Gastrocnemius medialis (tissue), 4 donors: ENCODE data around the gene SCN5A. TPM values are rescaled to one million over a fixed set of nuclear protein-coding genes. Genes with fewer than 3 reads are reported as not detected.

Experiments
- ATAC-seq, 2 donors: fragments of 150-250 bp; one replicate each; pipeline ENCODE4 v1.9.1; 2016
- DNase-seq, 2 donors: peaks; one replicate each; pipeline ENCODE4 v3.0.0-alpha.2; 2019
- H3K27ac ChIP-seq, 4 donors: fragments of 200-600 bp; sonication (generic); 1 replicate in 1 of 4; 2 replicates in 3 of 4; pipeline ENCODE4 v1.5.1; 2016 to 2018; ENCODE audit warnings: mild to moderate bottlenecking in 2 of 4, moderate library complexity in 1 of 4
- H3K27me3 ChIP-seq, 3 donors: fragments of 200-600 bp; sonication (generic) in 2 of 3; 1 replicate in 1 of 3; 2 replicates in 2 of 3; pipeline versions ENCODE4 v1.5.1 to v1.6.0; 2016 to 2019; ENCODE audit warnings: mild to moderate bottlenecking in 1 of 3, moderate library complexity in 1 of 3
- H3K36me3 ChIP-seq, 2 donors: fragments of 200-600 bp; sonication (generic) in 1 of 2; one replicate each; pipeline ENCODE4 v1.5.1; 2017 to 2018
- H3K4me1 ChIP-seq, 2 donors: fragments of 200-600 bp; sonication (generic) in 1 of 2; one replicate each; pipeline ENCODE4 v1.5.1; 2016 to 2017; ENCODE audit warnings: mild to moderate bottlenecking in 2 of 2
- H3K4me3 ChIP-seq, 4 donors: fragments of 200-600 bp; sonication (generic) in 3 of 4; 1 replicate in 1 of 4; 2 replicates in 3 of 4; pipeline ENCODE4 v1.5.1; 2016 to 2019; ENCODE audit warnings: mild to moderate bottlenecking in 2 of 4
- H3K9me3 ChIP-seq, 3 donors: fragments of 200-600 bp; sonication (generic) in 2 of 3; 1 replicate in 1 of 3; 2 replicates in 2 of 3; pipeline ENCODE4 v1.5.1; 2016 to 2019
- POLR2A ChIP-seq, 2 donors: fragments of 450-650 bp; IDR thresholded peaks; one replicate each; pipeline ENCODE4 v1.6.1; 2017; ENCODE audit warnings: antibody characterized with exemption in 2 of 2, mild to moderate bottlenecking in 2 of 2, moderate library complexity in 2 of 2
- in situ Hi-C, 4 donors: fragments of 200-750 bp; cut with MboI; loops; one replicate each; pipeline versions ENCODE4 v1.15.0 to v1.8.0; 2017; ENCODE audit warnings: low sequenced_read_pairs in 4 of 4
- intact Hi-C: fragments of 100-400 bp; cut with DNase I; formaldehyde crosslinking; loops from one replicate; pipeline ENCODE4 v1.15.1; 2023; ENCODE audit warnings: low total_unique reads
- total RNA-seq, 4 donors: library from RNA; depleted of rRNA; stranded (reverse); fragments of >200 nt; gene quantifications; one replicate each; pipeline versions ENCODE4 v1.1.0 to v1.2.3, GENCODE V29; 2016
- TF ChIP-seq, protein P1 (sequence below), 5 experiments: fragments of 450-650 bp in 3 of 5; fragments of 200-600 bp in 2 of 5; sonication (generic) in 2 of 5; IDR thresholded peaks in 4 of 5; conservative IDR thresholded peaks in 1 of 5; 1 replicate in 4 of 5; 2 replicates in 1 of 5; pipeline ENCODE4 v1.5.1; 2016 to 2019; ENCODE audit warnings: antibody characterized with exemption in 5 of 5, mild to moderate bottlenecking in 3 of 5, moderate library complexity in 3 of 5

The SCN5A gene
- total RNA-seq, 4 donors from 2014 or later = 0.05 to 4.3 (median 2.8) TPM; not detected in 1

DNA sequence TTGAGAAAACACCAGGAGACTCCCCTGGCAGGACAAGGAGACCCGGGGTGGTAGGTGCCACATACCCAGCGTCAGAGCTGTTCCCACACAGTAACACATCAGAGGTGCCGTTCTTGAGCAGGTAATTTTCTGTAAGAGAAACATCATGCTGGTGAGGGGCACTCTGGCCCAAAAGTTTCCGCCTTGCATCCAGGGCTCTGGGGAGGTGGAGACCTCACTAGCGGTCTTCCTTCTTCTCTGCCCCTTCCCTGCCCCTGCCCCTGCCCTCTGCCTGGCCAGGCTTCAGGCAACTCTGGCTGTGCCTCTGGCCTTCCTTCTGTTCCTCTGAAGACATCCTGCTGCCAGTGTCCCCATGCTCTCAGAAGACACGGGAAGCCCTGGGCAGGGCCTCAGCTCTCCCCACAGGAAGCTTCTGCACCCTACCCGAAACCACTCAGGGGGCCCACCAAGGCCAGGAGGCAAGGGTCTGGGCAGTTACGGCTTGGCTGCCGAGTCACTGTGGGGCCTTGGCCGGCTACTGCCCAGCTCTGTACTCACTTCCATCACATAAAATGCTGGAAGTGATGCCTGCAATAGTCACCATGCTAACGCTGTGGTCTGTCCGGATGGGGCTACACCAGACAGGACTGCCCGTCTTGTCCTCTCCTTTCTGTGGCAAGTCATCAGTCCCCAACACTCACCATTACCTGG lies 41.3 kb downstream of the SCN5A start:
- in situ Hi-C loops = no loop called here
- H3K27me3 ChIP-seq = no peaks in the 10 kb centered on the region
- TF ChIP-seq, protein P1, sequence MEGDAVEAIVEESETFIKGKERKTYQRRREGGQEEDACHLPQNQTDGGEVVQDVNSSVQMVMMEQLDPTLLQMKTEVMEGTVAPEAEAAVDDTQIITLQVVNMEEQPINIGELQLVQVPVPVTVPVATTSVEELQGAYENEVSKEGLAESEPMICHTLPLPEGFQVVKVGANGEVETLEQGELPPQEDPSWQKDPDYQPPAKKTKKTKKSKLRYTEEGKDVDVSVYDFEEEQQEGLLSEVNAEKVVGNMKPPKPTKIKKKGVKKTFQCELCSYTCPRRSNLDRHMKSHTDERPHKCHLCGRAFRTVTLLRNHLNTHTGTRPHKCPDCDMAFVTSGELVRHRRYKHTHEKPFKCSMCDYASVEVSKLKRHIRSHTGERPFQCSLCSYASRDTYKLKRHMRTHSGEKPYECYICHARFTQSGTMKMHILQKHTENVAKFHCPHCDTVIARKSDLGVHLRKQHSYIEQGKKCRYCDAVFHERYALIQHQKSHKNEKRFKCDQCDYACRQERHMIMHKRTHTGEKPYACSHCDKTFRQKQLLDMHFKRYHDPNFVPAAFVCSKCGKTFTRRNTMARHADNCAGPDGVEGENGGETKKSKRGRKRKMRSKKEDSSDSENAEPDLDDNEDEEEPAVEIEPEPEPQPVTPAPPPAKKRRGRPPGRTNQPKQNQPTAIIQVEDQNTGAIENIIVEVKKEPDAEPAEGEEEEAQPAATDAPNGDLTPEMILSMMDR (IDR thresholded peaks at IDR 0.05 in 4 of 5, conservative IDR thresholded peaks at IDR 0.05 in 1 of 5) = no peak
- TF ChIP-seq POLR2A (IDR thresholded peaks at IDR 0.05) = no peak
- no peaks in the 10 kb centered on the region for H3K9me3 ChIP-seq
- H3K36me3 ChIP-seq = no peaks in the 10 kb centered on the region
- no peak overlapping the region for H3K4me3 ChIP-seq
- no peak for DNase-seq
- H3K4me1 ChIP-seq = no peaks in the 10 kb centered on the region
- no peak for ATAC-seq
- no peak overlapping the region for H3K27ac ChIP-seq
- intact Hi-C loops = no loop called here

DNA sequence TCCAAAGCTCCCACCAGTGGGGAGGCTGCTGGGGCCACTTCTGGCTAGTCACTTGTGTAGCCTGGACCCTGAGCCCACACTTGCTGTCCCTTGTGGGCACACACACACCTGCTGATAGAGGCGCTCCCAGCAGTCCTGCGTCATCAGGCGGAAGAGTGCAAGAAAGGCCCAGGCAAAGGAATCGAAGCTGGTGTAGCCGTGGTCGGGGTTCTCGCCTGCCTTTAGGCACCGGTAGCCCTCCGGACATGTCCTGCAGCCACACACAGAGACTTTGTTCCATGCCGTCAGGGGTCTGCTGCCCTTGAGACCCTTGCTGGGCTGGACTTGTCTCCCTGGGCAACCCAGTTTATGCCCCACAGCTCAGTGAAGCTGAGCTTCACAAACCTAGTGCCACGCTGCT lies 42.9 kb downstream of the SCN5A start:
- Histone ChIP-seq H3K36me3 (no peaks in the 10 kb centered on the region), H3K4me1 (no peaks in the 10 kb centered on the region), H3K27me3 (no peaks in the 10 kb centered on the region), H3K4me3 (no peak overlapping the region), H3K9me3 (no peaks in the 10 kb centered on the region), H3K27ac (no peak overlapping the region)
- no peak for ATAC-seq
- intact Hi-C loops (no loop called here), in situ Hi-C loops (no loop called here)
- no peak for DNase-seq
- TF ChIP-seq POLR2A (IDR thresholded peaks at IDR 0.05) = no peak
- TF ChIP-seq, protein P1 (IDR thresholded peaks at IDR 0.05 in 4 of 5, conservative IDR thresholded peaks at IDR 0.05 in 1 of 5) = no peak

DNA sequence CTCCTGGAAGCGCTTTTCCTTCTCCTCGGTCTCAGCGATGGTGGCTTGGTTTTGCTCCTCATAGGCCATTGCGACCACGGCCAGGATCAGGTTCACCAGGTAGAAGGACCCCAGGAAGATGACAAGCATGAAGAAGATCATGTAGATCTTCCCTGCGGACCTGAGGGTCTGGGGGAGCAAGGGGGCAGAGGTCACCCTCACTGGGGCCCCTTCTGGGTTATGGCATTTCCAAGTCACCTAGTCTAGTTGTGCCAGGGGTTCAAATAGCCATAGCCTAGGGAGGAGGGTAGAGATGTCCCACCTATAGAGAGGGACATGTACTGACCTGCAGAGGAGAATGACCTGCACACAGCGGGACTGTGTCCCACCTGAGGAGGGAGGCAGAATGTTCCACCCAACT lies 43.5 kb downstream of the SCN5A start:
- no peak for TF ChIP-seq POLR2A (IDR thresholded peaks at IDR 0.05)
- TF ChIP-seq, protein P1 (IDR thresholded peaks at IDR 0.05 in 4 of 5, conservative IDR thresholded peaks at IDR 0.05 in 1 of 5) = no peak
- Histone ChIP-seq H3K27ac (no peak overlapping the region), H3K27me3 (no peaks in the 10 kb centered on the region), H3K36me3 (no peaks in the 10 kb centered on the region), H3K4me1 (no peaks in the 10 kb centered on the region), H3K4me3 (no peak overlapping the region), H3K9me3 (no peaks in the 10 kb centered on the region)
- intact Hi-C loops (no loop called here), in situ Hi-C loops (no loop called here)
- no peak for DNase-seq
- ATAC-seq = no peak

DNA sequence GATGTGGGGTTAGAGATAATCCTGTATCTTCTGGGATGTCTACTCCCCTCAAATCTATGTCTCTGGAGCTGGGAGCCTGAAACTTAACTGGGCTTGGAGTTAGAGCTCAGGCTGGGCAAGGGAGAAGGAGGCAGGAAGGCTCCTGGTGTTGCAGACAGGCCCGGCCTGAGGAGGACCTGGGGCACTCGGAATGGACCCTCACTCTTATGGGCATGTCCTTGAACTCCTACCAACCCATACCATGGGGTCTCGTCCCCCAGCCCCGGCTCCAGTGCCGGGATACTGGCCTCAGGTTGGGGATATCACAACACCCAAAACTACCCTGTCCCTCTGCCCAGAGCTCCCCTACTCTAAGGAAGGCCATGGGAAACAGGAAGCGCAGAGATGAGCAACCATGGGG lies 45.2 kb downstream of the SCN5A start:
- Histone ChIP-seq H3K36me3 (no peaks in the 10 kb centered on the region), H3K4me3 (no peak overlapping the region), H3K27me3 (no peaks in the 10 kb centered on the region), H3K9me3 (no peaks in the 10 kb centered on the region), H3K27ac (no peak overlapping the region), H3K4me1 (no peaks in the 10 kb centered on the region)
- TF ChIP-seq POLR2A (IDR thresholded peaks at IDR 0.05) = no peak
- TF ChIP-seq, protein P1 (IDR thresholded peaks at IDR 0.05 in 4 of 5, conservative IDR thresholded peaks at IDR 0.05 in 1 of 5) = no peak
- in situ Hi-C loops (no loop called here), intact Hi-C loops (no loop called here)
- ATAC-seq = no peak
- no peak for DNase-seq

DNA sequence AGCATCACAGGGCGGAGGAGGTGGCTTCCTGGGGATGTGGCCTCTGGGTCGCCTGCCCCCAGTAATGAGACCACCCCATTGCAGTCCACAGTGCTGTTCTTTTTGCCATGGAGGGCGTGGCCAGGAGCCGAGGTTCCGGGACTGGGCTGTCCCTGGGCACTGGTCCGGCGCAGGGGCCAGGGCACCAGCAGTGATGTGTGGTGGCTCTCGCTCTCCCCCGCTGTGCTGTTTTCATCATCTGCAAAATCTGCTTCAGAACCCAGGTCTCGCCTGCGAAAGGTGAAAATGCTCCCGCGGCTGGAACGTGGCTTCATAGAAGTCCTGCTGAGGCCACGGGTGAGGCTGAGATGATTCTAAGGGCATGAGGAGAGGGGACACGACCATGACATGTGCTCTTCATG lies 45.8 kb downstream of the SCN5A start:
- Histone ChIP-seq H3K9me3 (no peaks in the 10 kb centered on the region), H3K4me3 (no peak overlapping the region), H3K27ac (no peak overlapping the region), H3K4me1 (no peaks in the 10 kb centered on the region), H3K27me3 (no peaks in the 10 kb centered on the region), H3K36me3 (no peaks in the 10 kb centered on the region)
- in situ Hi-C loops (no loop called here), intact Hi-C loops (no loop called here)
- TF ChIP-seq, protein P1 (IDR thresholded peaks at IDR 0.05 in 4 of 5, conservative IDR thresholded peaks at IDR 0.05 in 1 of 5) = no peak
- no peak for TF ChIP-seq POLR2A (IDR thresholded peaks at IDR 0.05)
- ATAC-seq = no peak
- DNase-seq = no peak
